HL-60 (cell line): ENCODE measurements around the gene HOXC13.

Source experiments
- DNase-seq, 2 experiments: peaks; one replicate each; pipeline ENCODE4 v3.0.0-alpha.2; 2010 to 2020; ENCODE audit warnings: low read depth in 1 of 2, low spot score in 1 of 2
- H3K27ac ChIP-seq: fragments of 250-450 bp; sonication (Bioruptor Pico); replicated peaks from 2 replicates; pipeline ENCODE4 v1.5.1; 2020; ENCODE audit warnings: mild to moderate bottlenecking, moderate library complexity
- H3K27me3 ChIP-seq: fragments of 250-450 bp; sonication (Bioruptor Pico); 2 replicates; pipeline ENCODE4 v1.5.1; 2021; ENCODE audit warnings: mild to moderate bottlenecking, moderate library complexity; ENCODE audit not compliant: insufficient read depth, poor library complexity, severe bottlenecking
- H3K4me3 ChIP-seq: replicated peaks from 2 replicates; pipeline ENCODE4 v1.5.1; 2011; ENCODE audit warnings: mild to moderate bottlenecking, control low read depth, low read length; ENCODE audit not compliant: insufficient read depth
- CTCF ChIP-seq: IDR thresholded peaks from one replicate; pipeline ENCODE4 v1.5.1; 2011; ENCODE audit warnings: low read length, control low read depth, inconsistent platforms; ENCODE audit not compliant: insufficient read depth
- GABPA ChIP-seq: IDR thresholded peaks from 2 replicates; pipeline ENCODE4 v1.6.1; 2012; ENCODE audit warnings: low read depth
- POLR2AphosphoS5 ChIP-seq: IDR thresholded peaks from 2 replicates; pipeline ENCODE4 v1.6.1; 2012; ENCODE audit warnings: low read depth
- SPI1 ChIP-seq: IDR thresholded peaks from 2 replicates; pipeline ENCODE4 v1.6.1; 2012; ENCODE audit warnings: low read depth, mild to moderate bottlenecking, borderline replicate concordance
- TF ChIP-seq, protein P1 (sequence below): IDR thresholded peaks from 2 replicates; pipeline ENCODE4 v1.6.1; 2012; ENCODE audit warnings: low read depth; ENCODE audit not compliant: insufficient replicate concordance

The HOXC13 gene

DNA sequence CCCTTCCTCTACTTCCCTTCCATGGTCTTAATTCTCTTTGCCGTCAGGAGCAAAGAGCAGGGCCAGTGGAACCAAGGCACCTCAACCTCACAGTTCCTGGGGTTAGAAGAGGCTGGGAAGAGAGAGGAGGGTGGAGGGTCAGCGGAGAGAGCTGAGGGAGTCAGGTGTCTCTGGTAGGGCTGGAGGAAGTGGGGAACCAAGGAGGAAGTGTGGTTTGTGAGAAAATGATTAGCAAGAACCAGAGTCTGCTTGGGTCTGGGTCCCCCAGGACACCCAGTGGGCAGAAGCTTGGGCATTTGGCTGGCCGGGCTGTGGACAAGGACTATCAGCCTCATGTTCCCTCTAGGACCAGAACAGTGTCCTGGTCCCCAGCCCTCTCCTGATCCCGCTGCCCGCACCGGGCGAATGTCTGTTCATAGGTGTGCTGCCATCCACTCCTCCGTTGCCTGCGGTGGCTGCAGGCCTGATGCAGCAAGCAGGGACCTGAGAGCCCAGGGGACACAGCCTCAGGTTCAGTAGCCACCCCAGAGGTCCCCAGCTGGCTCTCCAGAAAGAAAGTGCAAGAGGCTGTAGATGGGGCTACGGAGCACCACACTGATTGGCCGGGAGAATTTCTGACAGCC, 18.4 kb downstream of the HOXC13 start:
- peak; percentile 63 for TF ChIP-seq SPI1
- TF ChIP-seq, protein P1, sequence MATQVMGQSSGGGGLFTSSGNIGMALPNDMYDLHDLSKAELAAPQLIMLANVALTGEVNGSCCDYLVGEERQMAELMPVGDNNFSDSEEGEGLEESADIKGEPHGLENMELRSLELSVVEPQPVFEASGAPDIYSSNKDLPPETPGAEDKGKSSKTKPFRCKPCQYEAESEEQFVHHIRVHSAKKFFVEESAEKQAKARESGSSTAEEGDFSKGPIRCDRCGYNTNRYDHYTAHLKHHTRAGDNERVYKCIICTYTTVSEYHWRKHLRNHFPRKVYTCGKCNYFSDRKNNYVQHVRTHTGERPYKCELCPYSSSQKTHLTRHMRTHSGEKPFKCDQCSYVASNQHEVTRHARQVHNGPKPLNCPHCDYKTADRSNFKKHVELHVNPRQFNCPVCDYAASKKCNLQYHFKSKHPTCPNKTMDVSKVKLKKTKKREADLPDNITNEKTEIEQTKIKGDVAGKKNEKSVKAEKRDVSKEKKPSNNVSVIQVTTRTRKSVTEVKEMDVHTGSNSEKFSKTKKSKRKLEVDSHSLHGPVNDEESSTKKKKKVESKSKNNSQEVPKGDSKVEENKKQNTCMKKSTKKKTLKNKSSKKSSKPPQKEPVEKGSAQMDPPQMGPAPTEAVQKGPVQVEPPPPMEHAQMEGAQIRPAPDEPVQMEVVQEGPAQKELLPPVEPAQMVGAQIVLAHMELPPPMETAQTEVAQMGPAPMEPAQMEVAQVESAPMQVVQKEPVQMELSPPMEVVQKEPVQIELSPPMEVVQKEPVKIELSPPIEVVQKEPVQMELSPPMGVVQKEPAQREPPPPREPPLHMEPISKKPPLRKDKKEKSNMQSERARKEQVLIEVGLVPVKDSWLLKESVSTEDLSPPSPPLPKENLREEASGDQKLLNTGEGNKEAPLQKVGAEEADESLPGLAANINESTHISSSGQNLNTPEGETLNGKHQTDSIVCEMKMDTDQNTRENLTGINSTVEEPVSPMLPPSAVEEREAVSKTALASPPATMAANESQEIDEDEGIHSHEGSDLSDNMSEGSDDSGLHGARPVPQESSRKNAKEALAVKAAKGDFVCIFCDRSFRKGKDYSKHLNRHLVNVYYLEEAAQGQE: no peak
- Histone ChIP-seq H3K27me3 (peaks cover 95% of the 10 kb centered on the region), H3K4me3 (no peak overlapping the region), H3K27ac (no peak overlapping the region)
- DNase-seq: no peak

DNA sequence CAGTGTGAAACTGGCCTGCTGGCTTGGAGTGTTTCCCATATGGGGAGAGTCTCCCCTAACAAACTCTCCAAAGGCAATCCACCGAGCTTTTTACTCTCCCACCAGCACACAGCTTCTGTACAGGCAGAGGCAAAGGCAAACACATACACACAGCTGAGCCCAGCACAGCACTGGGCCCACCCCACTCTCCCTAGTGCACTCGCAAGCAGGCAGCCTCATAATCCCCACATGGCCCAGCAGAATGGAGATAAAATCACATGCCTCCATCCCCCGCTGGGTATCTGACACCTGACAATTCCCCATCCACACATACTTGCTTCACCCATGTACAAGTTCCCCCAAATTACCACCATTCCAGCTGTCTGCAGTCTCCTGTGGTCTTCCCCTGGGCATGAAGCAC, 19.5 kb downstream of the HOXC13 start:
- Histone ChIP-seq H3K27ac (no peak overlapping the region), H3K27me3 (peaks cover 95% of the 10 kb centered on the region), H3K4me3 (no peak overlapping the region)
- DNase-seq: no peak
- TF ChIP-seq, protein P1: no peak
- TF ChIP-seq SPI1 (no peak), GABPA (no peak), CTCF (no peak), POLR2AphosphoS5 (no peak)

DNA sequence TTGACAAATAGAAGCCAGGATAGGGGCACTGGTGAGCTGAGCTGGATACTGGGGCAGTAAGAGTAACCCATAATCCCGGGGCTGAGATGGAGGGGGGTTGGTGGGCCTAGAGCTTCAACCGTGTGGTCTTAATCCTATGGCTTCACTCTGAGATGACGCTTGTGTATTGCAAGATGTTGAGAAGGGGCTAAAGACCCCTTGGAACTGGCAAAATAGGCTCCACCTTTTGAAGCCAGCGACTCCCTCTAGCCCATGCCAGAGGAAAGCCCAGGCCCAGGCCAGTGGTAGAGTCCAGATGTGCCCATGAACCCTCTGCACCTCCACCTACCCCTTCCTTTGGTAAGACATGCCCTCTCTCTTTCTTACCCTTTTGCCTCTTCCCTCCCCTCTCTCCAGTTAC, 20.7 kb downstream of the HOXC13 start:
- Histone ChIP-seq H3K4me3 (no peak overlapping the region), H3K27me3 (peaks cover 95% of the 10 kb centered on the region), H3K27ac (no peak overlapping the region)
- DNase-seq: no peak
- TF ChIP-seq CTCF (no peak), SPI1 (no peak), GABPA (no peak), POLR2AphosphoS5 (no peak)
- TF ChIP-seq, protein P1: no peak
